ENCODE measurements around the gene EIF6. TPM values are rescaled to one million over a fixed set of nuclear protein-coding genes. Genes with fewer than 3 reads are reported as not detected.
A peak's percentile ranks its signal among the peaks of the same experiment; 100 is the strongest.

Gene EIF6
- total and polyA plus RNA-seq, 9 of the 15 experiments (the other 6 are each of a cell fraction or from before 2014, with no cell fraction given) = 165 to 832 (median 229) TPM

GRCh38 chr20:35329435-35330139, 45.0 kb upstream of the EIF6 start (continued):
- TF ChIP-seq, protein P1, sequence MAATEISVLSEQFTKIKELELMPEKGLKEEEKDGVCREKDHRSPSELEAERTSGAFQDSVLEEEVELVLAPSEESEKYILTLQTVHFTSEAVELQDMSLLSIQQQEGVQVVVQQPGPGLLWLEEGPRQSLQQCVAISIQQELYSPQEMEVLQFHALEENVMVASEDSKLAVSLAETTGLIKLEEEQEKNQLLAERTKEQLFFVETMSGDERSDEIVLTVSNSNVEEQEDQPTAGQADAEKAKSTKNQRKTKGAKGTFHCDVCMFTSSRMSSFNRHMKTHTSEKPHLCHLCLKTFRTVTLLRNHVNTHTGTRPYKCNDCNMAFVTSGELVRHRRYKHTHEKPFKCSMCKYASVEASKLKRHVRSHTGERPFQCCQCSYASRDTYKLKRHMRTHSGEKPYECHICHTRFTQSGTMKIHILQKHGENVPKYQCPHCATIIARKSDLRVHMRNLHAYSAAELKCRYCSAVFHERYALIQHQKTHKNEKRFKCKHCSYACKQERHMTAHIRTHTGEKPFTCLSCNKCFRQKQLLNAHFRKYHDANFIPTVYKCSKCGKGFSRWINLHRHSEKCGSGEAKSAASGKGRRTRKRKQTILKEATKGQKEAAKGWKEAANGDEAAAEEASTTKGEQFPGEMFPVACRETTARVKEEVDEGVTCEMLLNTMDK (IDR thresholded peaks at IDR 0.05; ENCODE audit: borderline replicate concordance, insufficient read depth, low read depth, low read length, poor library complexity, severe bottlenecking) = peak; percentile 66
- no peak for TF ChIP-seq PRDM10 (IDR thresholded peaks at IDR 0.05; ENCODE audit: partially characterized antibody)
- no peak for TF ChIP-seq ZNF354B (CRISPR knock-in tag; IDR thresholded peaks at IDR 0.05)
- TF ChIP-seq FOXJ2 (tag; IDR thresholded peaks at IDR 0.05) = no peak
- TF ChIP-seq GABPB2 (CRISPR knock-in tag; conservative IDR thresholded peaks at IDR 0.05) = no peak
- TF ChIP-seq SMC3 (conservative IDR thresholded peaks at IDR 0.05; ENCODE audit: insufficient read depth, low read depth, low read length) = peak; percentile 75
- TF ChIP-seq ZNF699 (CRISPR knock-in tag; IDR thresholded peaks at IDR 0.05; ENCODE audit: insufficient replicate concordance) = no peak
- no peak for TF ChIP-seq ELK1 (CRISPR knock-in tag; IDR thresholded peaks at IDR 0.05)
- TF ChIP-seq NBN (IDR thresholded peaks at IDR 0.05; ENCODE audit: low read depth) = no peak
- TF ChIP-seq XRCC5 (IDR thresholded peaks at IDR 0.05; ENCODE audit: low read depth, low read length) = peak; percentile 84; the same call in 1 of the 2 replicates
- TF ChIP-seq ADNP (tag; IDR thresholded peaks at IDR 0.05) = no peak
- TF ChIP-seq KLF16 (IDR thresholded peaks at IDR 0.05) = no peak
- TF ChIP-seq TSC22D4 (tag; IDR thresholded peaks at IDR 0.05) = no peak
- no peak for TF ChIP-seq GABPA (tag; conservative IDR thresholded peaks at IDR 0.05; ENCODE audit: low read depth)
- no peak for TF ChIP-seq KLF1 (tag; IDR thresholded peaks at IDR 0.05)
- TF ChIP-seq ARID1B (IDR thresholded peaks at IDR 0.05) = no peak
- no peak for TF ChIP-seq E2F6 (IDR thresholded peaks at IDR 0.05; ENCODE audit: borderline replicate concordance in 1 of 2, extremely low read depth in 1 of 2, insufficient read depth in 1 of 2, insufficient read length in 1 of 2, low read depth in 1 of 2, low read length in 1 of 2, poor library complexity in 1 of 2, severe bottlenecking in 1 of 2)
- TF ChIP-seq, protein P2, sequence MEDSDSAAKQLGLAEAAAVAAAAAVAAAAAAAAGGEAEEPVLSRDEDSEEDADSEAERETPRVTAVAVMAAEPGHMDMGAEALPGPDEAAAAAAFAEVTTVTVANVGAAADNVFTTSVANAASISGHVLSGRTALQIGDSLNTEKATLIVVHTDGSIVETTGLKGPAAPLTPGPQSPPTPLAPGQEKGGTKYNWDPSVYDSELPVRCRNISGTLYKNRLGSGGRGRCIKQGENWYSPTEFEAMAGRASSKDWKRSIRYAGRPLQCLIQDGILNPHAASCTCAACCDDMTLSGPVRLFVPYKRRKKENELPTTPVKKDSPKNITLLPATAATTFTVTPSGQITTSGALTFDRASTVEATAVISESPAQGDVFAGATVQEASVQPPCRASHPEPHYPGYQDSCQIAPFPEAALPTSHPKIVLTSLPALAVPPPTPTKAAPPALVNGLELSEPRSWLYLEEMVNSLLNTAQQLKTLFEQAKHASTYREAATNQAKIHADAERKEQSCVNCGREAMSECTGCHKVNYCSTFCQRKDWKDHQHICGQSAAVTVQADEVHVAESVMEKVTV (CRISPR knock-in tag; IDR thresholded peaks at IDR 0.05) = peak; percentile 60; the same call in 1 of the 2 replicates

Measured in K562 (cell line).